ENCODE measurements around the gene DMD.

DMD gene

GRCh38 chrX:33045882-33046281 is 165.5 kb downstream of the DMD start:
- TF ChIP-seq CTCF (IDR thresholded peaks at IDR 0.05; ENCODE audit: borderline replicate concordance, control extremely low read depth, extremely low read depth, insufficient read depth, missing control alignments) = no peak
- in situ Hi-C loops (cut with MboI; ENCODE audit: low sequenced_read_pairs, unreplicated experiment) = no loop called here
- DNase-seq (ENCODE audit: low spot score) = no peak

- no peak for TF ChIP-seq CTCF (IDR thresholded peaks at IDR 0.05; ENCODE audit: borderline replicate concordance, control extremely low read depth, extremely low read depth, insufficient read depth, missing control alignments)
- in situ Hi-C loops (cut with MboI; ENCODE audit: low sequenced_read_pairs, unreplicated experiment) = no loop called here
- DNase-seq (ENCODE audit: low spot score) = no peak
Measured at GRCh38 chrX:33045245-33045644, 166.1 kb downstream of the DMD start.

GRCh38 chrX:33041141-33041540 is 170.2 kb downstream of the DMD start:
- TF ChIP-seq CTCF (IDR thresholded peaks at IDR 0.05; ENCODE audit: borderline replicate concordance, control extremely low read depth, extremely low read depth, insufficient read depth, missing control alignments) = no peak
- in situ Hi-C loops (cut with MboI; ENCODE audit: low sequenced_read_pairs, unreplicated experiment) = no loop called here
- no peak for DNase-seq (ENCODE audit: low spot score)

GRCh38 chrX:33032700-33033099 is 178.6 kb downstream of the DMD start:
- DNase-seq (ENCODE audit: low spot score) = no peak
- in situ Hi-C loops (cut with MboI; ENCODE audit: low sequenced_read_pairs, unreplicated experiment) = no loop called here
- no peak for TF ChIP-seq CTCF (IDR thresholded peaks at IDR 0.05; ENCODE audit: borderline replicate concordance, control extremely low read depth, extremely low read depth, insufficient read depth, missing control alignments)

GRCh38 chrX:33014949-33015348 is 196.4 kb downstream of the DMD start:
- TF ChIP-seq CTCF (IDR thresholded peaks at IDR 0.05; ENCODE audit: borderline replicate concordance, control extremely low read depth, extremely low read depth, insufficient read depth, missing control alignments) = no peak
- no peak for DNase-seq (ENCODE audit: low spot score)
- in situ Hi-C loops (cut with MboI; ENCODE audit: low sequenced_read_pairs, unreplicated experiment) = no loop called here

- in situ Hi-C loops (cut with MboI; ENCODE audit: low sequenced_read_pairs, unreplicated experiment) = no loop called here
- TF ChIP-seq CTCF (IDR thresholded peaks at IDR 0.05; ENCODE audit: borderline replicate concordance, control extremely low read depth, extremely low read depth, insufficient read depth, missing control alignments) = no peak
- DNase-seq (ENCODE audit: low spot score) = no peak
Measured at GRCh38 chrX:33014086-33014485, 197.3 kb downstream of the DMD start.

- TF ChIP-seq CTCF (IDR thresholded peaks at IDR 0.05; ENCODE audit: borderline replicate concordance, control extremely low read depth, extremely low read depth, insufficient read depth, missing control alignments) = no peak
- DNase-seq (ENCODE audit: low spot score) = no peak
- in situ Hi-C loops (cut with MboI; ENCODE audit: low sequenced_read_pairs, unreplicated experiment) = no loop called here
Measured at GRCh38 chrX:33001107-33001506, 210.2 kb downstream of the DMD start.

Measured in GM13976 (cell line).